IPS DF 4.7 (cell line): ENCODE measurements around the gene TMIGD2.

Experiments
- DNase-seq: peaks from one replicate; pipeline ENCODE4 v3.0.0-alpha.2; 2013; ENCODE audit warnings: low spot score; ENCODE audit errors: extremely low read depth

The TMIGD2 gene

GRCh38 chr19:4326837-4327251 is 24.7 kb upstream of the TMIGD2 start:
- DNase-seq: no peak

GRCh38 chr19:4326215-4326836 is 24.1 kb upstream of the TMIGD2 start:
- no peak for DNase-seq

DNA sequence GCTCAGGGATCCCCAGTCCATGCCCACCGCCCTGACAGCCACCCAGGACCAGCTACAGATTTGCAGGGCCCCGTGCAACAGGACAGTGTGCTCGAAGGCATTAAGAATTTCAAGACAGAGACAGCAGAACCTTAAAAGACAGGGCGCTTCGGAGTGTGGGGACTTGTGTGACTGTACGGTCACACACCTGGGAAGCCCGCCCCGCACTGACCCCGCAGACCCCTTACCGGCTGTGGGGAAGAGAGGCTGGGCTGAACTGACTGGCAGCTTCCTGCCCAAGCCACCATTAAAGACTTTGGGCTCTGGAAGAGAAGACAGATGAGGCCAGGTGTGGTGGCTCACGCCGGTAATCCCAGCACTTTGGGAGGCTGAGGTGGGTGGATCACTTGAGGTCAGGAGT is 22.0 kb upstream of the TMIGD2 start:
- no peak for DNase-seq

- DNase-seq: no peak
Observed at GRCh38 chr19:4323692-4324091, 21.5 kb upstream of the TMIGD2 start.

DNA sequence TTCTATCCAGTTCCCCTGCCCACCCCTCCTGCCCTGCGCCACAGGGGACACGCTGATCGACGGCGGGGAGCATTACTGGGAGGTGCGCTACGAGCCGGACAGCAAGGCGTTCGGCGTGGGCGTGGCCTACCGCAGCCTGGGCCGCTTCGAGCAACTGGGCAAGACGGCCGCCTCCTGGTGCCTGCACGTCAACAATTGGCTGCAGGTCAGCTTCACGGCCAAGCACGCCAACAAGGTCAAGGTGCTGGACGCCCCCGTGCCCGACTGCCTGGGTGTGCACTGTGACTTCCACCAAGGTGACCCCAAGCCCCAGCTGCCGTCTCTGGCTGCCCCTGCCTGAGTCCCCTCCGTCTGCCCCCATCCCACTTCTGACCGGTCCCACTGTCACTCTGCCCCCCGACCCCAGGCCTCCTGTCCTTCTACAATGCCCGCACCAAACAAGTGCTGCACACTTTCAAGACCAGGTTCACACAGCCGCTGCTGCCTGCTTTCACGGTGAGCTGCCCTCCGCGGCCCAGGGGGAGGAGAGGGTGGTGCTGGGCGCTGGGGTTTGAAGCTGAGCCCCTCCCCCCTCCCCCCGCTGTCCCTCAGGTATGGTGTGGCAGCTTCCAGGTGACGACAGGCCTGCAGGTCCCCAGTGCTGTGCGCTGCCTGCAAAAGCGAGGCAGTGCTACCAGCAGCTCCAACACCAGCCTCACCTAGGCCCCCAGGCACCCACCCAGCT is 20.9 kb upstream of the TMIGD2 start:
- no peak for DNase-seq

DNA sequence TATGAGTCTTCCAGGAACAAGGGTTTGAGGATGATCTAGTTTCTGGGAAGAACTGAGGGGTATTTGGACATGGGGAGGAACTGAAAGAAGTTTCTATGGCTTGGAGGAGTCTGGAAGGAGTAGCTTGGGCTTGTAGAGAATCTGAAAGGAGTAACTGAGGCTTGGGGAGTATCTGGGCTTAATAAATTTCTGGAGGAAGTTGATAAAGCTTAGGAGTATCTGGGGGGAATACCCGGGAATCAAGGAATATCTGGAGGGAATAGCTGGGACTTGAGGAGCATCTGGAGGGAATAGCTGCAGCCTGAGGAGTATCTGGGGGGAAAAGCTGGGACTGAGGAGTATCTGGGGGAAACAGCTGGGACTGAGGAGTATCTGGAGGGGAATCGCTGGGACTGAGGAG is 18.2 kb upstream of the TMIGD2 start:
- no peak for DNase-seq

DNA sequence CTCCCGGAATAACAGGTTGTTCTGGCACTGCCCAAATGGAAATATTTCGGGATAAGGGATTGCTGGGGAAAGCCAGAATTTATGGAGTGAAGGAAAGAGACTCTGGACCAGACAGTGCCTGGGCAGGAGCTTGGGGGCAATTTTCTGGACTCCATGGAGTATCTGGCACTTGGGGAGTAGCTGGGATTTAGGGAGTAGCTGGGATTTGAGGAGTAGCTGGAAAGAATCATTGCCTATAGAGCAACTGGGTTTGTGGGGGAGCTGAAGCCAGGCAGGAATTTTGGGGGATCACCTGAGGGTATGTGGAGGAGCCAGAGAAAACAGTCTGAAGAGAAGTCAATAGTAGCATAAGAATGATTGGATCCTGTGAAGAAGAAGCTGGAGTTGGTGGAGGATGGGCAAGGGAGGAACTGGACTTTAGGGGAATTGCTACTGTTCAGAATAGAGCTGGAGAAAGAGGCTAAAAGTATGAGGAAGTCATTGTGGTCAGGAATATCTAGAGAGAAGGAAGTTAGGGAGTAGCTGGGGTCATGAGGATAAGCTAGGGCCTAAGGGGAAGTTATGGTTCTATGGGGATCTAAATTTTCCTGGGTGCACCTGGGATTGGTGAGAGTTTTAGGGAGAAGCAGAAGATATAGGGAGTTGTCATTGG is 17.0 kb upstream of the TMIGD2 start:
- DNase-seq: no peak

GRCh38 chr19:4318460-4318859 is 16.3 kb upstream of the TMIGD2 start:
- no peak for DNase-seq

DNA sequence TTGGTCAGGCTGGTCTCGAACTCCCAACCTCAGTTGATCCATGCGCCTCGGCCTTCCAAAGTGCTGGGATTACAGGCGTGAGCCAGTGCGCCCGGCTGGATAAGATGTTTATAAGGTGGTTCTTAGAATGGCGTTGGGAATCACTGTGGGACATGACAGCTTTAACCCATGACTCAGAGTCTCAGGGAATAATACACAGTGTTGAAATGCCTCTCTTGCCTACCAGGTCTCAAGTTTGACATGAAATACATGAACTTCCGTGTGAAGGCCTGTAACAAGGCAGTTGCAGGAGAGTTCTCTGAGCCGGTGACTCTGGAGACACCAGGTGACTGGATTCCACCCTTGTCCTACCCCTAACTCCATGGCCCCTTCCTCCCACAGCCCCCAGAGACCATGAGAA is 14.8 kb upstream of the TMIGD2 start:
- no peak for DNase-seq

GRCh38 chr19:4313847-4314490 is 11.8 kb upstream of the TMIGD2 start:
- DNase-seq: no peak

DNA sequence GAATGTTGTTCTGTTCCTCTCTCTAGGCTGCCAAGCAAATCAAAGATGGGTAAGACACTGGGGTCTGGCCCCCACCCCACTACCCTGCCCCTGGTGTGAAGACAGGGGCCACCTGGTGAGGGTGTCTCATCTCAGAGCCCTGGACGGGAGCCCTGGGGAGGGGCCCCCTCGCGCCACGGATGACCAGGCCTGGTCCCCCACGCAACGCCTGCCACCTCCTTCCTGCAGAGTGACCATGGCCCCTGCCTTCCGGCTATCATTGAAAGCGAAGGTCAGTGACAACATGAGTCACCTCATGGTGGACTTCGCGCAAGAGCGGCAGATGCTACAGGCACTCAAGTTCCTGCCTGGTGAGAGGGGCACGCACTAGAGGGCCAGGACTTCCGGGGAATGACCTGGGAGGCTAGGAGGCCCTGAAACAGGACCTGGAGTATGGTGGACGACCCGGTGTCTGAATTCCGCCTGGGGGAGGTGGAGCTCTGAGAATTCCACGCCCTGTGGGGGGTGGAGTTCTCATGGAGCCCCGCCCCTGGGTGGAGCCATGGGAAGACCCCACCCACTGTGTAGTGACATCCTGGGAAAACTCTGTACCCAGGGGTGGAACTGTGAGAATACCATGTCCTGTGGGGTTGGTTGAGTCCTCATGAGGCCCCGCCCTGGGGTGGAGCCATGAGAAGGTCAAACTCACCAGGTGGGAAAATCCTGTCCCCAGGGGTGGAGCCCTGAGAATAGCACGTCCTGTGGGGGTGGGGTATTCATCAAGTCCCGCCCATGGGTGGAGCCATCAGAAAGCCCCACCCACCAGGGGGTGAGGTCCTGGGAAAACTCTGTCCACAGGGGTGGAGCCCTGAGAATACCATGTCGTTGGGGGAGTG is 8.3 kb upstream of the TMIGD2 start:
- no peak for DNase-seq

DNA sequence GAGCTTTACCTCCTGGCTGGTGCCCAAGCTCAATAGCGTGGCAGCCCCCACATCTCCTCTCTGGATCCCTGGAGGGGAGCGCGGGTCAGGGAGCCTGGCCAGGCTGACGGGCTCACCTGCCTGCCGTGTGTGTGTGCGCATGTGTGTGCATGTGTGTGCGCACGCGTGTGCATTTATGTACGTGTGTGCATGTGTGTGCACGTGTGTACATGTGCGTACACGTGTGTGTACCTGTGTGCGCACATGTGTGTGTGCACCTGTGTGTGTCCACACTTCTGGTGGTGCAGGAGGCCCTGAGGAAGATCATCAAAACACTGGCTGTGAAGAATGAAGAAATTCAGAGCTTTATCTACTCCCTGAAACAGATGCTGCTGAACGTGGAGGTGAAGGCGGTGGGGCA is 3.5 kb upstream of the TMIGD2 start:
- DNase-seq: no peak

- no peak for DNase-seq
Observed at GRCh38 chr19:4305257-4305612, 3.0 kb upstream of the TMIGD2 start.

GRCh38 chr19:4304538-4305256 is 2.5 kb upstream of the TMIGD2 start, which contains the start of gene FSD1:
Gene FSD1, plus strand, starts transcription at chr19:4304598. Its CDS starts 149 bp downstream, at chr19:4304747.
- no peak for DNase-seq

DNA sequence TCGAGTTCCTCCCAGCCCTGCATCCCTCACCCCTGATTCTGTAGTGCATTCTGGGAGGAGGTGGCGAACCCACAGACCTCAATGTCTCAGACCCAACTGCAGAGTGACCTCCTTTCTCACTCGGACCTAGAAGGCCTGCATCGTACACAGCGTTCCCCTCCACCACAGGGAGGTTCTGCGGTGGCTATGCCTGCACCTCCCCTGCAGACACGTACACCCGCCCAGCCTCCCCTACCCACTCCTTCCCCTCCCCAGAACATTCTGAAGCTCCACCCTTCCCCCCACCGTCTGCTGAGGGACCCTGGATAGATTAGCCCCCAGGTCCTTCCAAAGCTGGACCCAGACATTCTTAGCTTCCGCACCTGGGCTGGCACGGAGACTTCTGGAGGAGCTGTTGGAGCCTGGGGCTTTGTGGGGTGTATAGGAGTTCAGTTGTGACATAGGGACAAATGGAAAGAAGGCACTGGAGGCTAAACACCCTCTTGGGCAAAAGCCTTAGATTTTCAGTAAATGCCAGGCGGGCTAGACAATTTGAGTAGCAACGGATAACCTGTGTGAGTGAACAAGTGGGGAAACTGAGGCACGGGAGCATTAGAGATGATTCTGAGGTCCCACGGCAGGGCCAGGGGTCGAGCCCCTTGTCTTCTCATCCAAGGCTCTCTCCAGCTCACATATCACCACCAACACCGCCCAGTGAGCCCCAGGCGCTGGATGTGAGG is 1.8 kb upstream of the TMIGD2 start:
- no peak for DNase-seq

GRCh38 chr19:4301590-4302242 is 473 bp downstream of the TMIGD2 start:
- DNase-seq: no peak

DNA sequence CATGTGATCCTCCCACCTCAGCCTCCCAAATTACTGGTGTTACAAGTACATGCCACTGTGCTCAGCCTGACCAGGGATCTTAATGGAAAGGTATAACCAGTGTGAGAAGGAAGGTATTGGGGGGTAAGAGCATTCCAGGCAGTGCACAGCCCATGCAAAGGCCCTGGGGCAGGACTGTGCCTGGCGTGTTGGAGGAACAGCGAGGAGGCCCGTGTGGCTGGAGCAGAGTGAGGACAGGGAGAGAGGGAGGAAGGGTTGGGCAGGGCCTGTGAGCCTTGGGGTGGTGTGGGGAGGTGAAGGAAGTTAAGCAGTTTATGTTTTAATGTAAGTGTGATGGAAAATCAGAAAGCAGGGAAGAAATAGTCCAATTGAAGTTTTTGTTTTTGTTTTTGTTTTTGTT is 1.6 kb downstream of the TMIGD2 start:
- DNase-seq: no peak

GRCh38 chr19:4298810-4299550 is 3.2 kb downstream of the TMIGD2 start:
- DNase-seq: no peak
